HL-60 (cell line): ENCODE results near the gene SRSF5.

ENCODE experiments used
- DNase-seq, 2 experiments: peaks; one replicate each; pipeline ENCODE4 v3.0.0-alpha.2; 2010 to 2020; ENCODE audit warnings: low read depth in 1 of 2, low spot score in 1 of 2
- H3K27ac ChIP-seq: fragments of 250-450 bp; sonication (Bioruptor Pico); replicated peaks from 2 replicates; pipeline ENCODE4 v1.5.1; 2020; ENCODE audit warnings: mild to moderate bottlenecking, moderate library complexity
- H3K27me3 ChIP-seq: fragments of 250-450 bp; sonication (Bioruptor Pico); 2 replicates; pipeline ENCODE4 v1.5.1; 2021; ENCODE audit warnings: mild to moderate bottlenecking, moderate library complexity; ENCODE audit not compliant: insufficient read depth, poor library complexity, severe bottlenecking
- H3K4me3 ChIP-seq: replicated peaks from 2 replicates; pipeline ENCODE4 v1.5.1; 2011; ENCODE audit warnings: mild to moderate bottlenecking, control low read depth, low read length; ENCODE audit not compliant: insufficient read depth
- GABPA ChIP-seq: IDR thresholded peaks from 2 replicates; pipeline ENCODE4 v1.6.1; 2012; ENCODE audit warnings: low read depth
- POLR2AphosphoS5 ChIP-seq: IDR thresholded peaks from 2 replicates; pipeline ENCODE4 v1.6.1; 2012; ENCODE audit warnings: low read depth
- SPI1 ChIP-seq: IDR thresholded peaks from 2 replicates; pipeline ENCODE4 v1.6.1; 2012; ENCODE audit warnings: low read depth, mild to moderate bottlenecking, borderline replicate concordance
- TF ChIP-seq, protein P1 (sequence below): IDR thresholded peaks from one replicate; pipeline ENCODE4 v1.5.1; 2011; ENCODE audit warnings: low read length, control low read depth, inconsistent platforms; ENCODE audit not compliant: insufficient read depth
- TF ChIP-seq, protein P2 (sequence below): IDR thresholded peaks from 2 replicates; pipeline ENCODE4 v1.6.1; 2012; ENCODE audit warnings: low read depth; ENCODE audit not compliant: insufficient replicate concordance

SRSF5 gene

DNA sequence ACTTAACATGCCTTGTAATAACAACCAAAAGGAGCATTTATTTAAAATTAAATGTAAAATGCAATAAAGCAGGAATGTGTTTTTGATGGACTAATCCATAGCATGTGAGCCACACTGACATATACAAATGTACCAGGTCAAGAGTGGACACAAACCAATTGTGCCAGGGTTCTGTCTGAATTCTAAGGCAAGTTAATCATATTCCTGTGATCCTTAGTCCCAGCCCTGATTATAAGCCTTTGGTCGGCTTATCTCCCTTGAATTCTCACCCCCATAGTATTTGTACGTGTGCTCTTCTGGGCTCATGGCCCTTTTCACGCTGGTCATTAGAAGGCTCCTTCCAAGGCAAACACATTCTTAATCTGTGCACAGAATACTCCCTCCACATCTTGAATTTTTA is 10.6 kb upstream of the SRSF5 start:
- no peak for DNase-seq
- Histone ChIP-seq H3K27me3 (no peaks in the 10 kb centered on the region), H3K27ac (no peak overlapping the region), H3K4me3 (no peak overlapping the region)
- TF ChIP-seq, protein P1, sequence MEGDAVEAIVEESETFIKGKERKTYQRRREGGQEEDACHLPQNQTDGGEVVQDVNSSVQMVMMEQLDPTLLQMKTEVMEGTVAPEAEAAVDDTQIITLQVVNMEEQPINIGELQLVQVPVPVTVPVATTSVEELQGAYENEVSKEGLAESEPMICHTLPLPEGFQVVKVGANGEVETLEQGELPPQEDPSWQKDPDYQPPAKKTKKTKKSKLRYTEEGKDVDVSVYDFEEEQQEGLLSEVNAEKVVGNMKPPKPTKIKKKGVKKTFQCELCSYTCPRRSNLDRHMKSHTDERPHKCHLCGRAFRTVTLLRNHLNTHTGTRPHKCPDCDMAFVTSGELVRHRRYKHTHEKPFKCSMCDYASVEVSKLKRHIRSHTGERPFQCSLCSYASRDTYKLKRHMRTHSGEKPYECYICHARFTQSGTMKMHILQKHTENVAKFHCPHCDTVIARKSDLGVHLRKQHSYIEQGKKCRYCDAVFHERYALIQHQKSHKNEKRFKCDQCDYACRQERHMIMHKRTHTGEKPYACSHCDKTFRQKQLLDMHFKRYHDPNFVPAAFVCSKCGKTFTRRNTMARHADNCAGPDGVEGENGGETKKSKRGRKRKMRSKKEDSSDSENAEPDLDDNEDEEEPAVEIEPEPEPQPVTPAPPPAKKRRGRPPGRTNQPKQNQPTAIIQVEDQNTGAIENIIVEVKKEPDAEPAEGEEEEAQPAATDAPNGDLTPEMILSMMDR: no peak
- no peak for TF ChIP-seq POLR2AphosphoS5
- TF ChIP-seq, protein P2, sequence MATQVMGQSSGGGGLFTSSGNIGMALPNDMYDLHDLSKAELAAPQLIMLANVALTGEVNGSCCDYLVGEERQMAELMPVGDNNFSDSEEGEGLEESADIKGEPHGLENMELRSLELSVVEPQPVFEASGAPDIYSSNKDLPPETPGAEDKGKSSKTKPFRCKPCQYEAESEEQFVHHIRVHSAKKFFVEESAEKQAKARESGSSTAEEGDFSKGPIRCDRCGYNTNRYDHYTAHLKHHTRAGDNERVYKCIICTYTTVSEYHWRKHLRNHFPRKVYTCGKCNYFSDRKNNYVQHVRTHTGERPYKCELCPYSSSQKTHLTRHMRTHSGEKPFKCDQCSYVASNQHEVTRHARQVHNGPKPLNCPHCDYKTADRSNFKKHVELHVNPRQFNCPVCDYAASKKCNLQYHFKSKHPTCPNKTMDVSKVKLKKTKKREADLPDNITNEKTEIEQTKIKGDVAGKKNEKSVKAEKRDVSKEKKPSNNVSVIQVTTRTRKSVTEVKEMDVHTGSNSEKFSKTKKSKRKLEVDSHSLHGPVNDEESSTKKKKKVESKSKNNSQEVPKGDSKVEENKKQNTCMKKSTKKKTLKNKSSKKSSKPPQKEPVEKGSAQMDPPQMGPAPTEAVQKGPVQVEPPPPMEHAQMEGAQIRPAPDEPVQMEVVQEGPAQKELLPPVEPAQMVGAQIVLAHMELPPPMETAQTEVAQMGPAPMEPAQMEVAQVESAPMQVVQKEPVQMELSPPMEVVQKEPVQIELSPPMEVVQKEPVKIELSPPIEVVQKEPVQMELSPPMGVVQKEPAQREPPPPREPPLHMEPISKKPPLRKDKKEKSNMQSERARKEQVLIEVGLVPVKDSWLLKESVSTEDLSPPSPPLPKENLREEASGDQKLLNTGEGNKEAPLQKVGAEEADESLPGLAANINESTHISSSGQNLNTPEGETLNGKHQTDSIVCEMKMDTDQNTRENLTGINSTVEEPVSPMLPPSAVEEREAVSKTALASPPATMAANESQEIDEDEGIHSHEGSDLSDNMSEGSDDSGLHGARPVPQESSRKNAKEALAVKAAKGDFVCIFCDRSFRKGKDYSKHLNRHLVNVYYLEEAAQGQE: no peak
- no peak for TF ChIP-seq SPI1
- no peak for TF ChIP-seq GABPA

DNA sequence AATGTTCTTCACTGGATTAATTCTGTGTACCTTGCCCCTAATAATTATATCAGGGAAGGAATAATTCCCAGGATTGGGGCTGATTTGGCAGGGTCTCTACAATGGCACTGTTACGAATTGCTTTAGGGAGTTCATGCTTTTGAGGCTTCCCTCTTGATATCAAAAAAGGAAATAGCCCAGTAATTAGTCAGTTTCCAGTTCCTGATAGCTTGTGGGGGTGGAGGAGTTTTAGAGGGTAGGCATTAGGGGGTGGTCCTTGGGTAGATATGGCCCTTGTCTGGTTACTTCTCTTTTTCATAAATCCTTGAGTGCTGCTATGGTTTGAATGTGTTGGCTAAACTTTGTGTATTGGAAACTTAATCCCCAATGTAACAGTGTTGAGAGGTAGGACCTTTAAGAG is 6.1 kb upstream of the SRSF5 start:
- H3K4me3 ChIP-seq: no peak overlapping the region
- H3K27me3 ChIP-seq: no peaks in the 10 kb centered on the region
- H3K27ac ChIP-seq: no peak overlapping the region
- DNase-seq: no peak
- no peak for TF ChIP-seq GABPA
- TF ChIP-seq, protein P2: no peak
- no peak for TF ChIP-seq POLR2AphosphoS5
- TF ChIP-seq SPI1: no peak
- TF ChIP-seq, protein P1: no peak

DNA sequence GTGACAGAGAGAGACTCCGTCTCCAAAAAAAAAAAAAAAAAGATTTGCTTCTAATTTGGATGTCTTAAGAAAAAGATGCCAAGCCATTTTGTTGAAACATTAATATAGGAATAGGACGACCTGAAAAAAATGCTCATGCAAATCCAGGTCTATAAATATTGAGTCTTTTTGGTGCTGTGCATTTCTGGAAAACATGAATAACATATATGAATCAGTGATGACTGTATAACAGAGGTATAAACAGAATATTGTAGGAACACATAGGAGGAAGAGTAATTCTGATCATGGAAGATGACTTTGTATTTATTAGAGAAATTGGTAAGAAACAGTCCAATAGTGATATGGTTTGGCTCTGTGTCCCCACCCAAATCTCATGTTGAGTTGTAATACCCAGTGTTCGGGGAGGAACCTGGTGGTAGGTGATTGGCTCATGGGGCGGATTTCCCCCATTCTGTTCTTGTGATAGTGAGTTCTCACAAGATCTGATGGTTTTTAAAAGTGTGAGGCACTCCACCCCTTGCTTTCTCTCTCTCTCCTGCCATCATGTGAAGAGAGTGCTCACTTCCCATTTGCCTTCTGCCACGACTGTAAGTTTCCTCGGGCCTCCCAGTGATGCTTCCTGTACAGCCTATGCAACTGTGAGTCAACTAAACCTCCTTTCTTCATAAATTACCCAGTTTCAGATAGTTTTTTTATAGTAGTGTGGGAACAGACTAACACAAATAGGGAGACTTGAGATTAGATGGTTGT is 3.0 kb upstream of the SRSF5 start:
- DNase-seq: peak in 1 of 2 experiments; percentile 2
- TF ChIP-seq GABPA: no peak
- TF ChIP-seq, protein P2: no peak
- TF ChIP-seq, protein P1: no peak
- no peak for TF ChIP-seq SPI1
- TF ChIP-seq POLR2AphosphoS5: no peak
- no peak overlapping the region for H3K27ac ChIP-seq
- no peak overlapping the region for H3K4me3 ChIP-seq
- no peaks in the 10 kb centered on the region for H3K27me3 ChIP-seq
